ENCODE data around the gene SND1.
"Not testable (repeated sequence)": the region's sequence is repeated elsewhere in the genome, so short reads cannot be mapped to it uniquely, and the experiment has no call there.

Gene SND1

DNA sequence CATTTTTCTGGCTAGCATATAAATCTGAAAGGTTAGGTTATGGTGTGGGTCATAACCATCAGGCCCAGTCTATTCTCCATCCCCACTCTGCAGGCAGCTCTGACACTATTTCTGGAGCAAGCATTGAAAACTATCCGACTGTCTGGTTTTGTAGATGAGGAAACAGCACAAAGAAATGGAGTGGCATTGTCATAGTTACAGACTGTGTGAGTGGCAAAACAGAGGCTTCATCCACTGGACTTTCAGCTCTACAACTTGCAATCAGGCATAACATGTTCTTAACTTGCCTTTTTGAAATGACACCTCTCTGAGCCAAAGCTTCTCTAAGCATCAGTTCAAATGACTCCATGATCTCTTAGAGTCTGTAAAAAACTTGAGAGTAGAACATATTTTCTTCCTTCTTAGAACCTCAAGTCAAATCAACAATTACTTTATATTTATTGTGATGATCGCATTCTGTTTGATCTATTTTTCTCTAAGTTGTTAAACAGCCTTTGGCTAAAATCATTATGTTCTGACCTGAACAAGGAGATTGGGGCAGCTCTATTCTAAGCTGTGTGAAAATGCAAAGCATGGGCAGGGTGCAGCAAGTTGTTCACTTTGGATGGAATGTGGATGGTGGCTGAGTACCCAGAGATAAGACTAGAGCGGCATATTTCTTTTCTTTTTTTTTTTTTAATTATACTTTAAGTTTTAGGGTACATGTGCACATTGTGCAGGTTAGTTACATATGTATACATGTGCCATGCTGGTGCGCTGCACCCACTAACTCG lies 310.8 kb downstream of the SND1 start:
- no peak overlapping the region for H3K27ac ChIP-seq (replicated peaks)
- no peak overlapping the region for H3K4me3 ChIP-seq (replicated peaks; ENCODE audit: insufficient read depth, low read length)
- TF ChIP-seq SPI1 (IDR thresholded peaks at IDR 0.05; ENCODE audit: borderline replicate concordance, low read depth) (no peak), POLR2AphosphoS5 (IDR thresholded peaks at IDR 0.05; ENCODE audit: low read depth) (no peak), GABPA (IDR thresholded peaks at IDR 0.05; ENCODE audit: low read depth) (no peak), CTCF (IDR thresholded peaks at IDR 0.05; ENCODE audit: insufficient read depth, low read length) (no peak)
- TF ChIP-seq, protein P1, sequence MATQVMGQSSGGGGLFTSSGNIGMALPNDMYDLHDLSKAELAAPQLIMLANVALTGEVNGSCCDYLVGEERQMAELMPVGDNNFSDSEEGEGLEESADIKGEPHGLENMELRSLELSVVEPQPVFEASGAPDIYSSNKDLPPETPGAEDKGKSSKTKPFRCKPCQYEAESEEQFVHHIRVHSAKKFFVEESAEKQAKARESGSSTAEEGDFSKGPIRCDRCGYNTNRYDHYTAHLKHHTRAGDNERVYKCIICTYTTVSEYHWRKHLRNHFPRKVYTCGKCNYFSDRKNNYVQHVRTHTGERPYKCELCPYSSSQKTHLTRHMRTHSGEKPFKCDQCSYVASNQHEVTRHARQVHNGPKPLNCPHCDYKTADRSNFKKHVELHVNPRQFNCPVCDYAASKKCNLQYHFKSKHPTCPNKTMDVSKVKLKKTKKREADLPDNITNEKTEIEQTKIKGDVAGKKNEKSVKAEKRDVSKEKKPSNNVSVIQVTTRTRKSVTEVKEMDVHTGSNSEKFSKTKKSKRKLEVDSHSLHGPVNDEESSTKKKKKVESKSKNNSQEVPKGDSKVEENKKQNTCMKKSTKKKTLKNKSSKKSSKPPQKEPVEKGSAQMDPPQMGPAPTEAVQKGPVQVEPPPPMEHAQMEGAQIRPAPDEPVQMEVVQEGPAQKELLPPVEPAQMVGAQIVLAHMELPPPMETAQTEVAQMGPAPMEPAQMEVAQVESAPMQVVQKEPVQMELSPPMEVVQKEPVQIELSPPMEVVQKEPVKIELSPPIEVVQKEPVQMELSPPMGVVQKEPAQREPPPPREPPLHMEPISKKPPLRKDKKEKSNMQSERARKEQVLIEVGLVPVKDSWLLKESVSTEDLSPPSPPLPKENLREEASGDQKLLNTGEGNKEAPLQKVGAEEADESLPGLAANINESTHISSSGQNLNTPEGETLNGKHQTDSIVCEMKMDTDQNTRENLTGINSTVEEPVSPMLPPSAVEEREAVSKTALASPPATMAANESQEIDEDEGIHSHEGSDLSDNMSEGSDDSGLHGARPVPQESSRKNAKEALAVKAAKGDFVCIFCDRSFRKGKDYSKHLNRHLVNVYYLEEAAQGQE (IDR thresholded peaks at IDR 0.05; ENCODE audit: insufficient replicate concordance, low read depth), result no peak
- DNase-seq (ENCODE audit: low read depth in 1 of 2, low spot score in 1 of 2), result no peak
- no peaks in the 10 kb centered on the region for H3K27me3 ChIP-seq (ENCODE audit: insufficient read depth, poor library complexity, severe bottlenecking)

DNA sequence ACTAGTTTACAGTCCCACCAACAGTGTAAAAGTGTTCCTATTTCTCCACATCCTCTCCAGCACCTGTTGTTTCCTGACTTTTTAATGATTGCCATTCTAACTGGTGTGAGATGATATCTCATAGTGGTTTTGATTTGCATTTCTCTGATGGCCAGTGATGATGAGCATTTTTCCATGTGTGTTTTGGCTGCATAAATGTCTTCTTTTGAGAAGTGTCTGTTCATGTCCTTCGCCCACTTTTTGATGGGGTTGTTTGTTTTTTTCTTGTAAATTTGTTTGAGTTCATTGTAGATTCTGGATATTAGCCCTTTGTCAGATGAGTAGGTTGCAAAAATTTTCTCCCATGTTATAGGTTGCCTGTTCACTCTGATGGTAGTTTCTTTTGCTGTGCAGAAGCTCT lies 311.9 kb downstream of the SND1 start:
- not testable (repeated sequence) for H3K27me3 ChIP-seq (ENCODE audit: insufficient read depth, poor library complexity, severe bottlenecking); DNase-seq (ENCODE audit: low read depth in 1 of 2, low spot score in 1 of 2); H3K4me3 ChIP-seq (replicated peaks; ENCODE audit: insufficient read depth, low read length); H3K27ac ChIP-seq (replicated peaks)

DNA sequence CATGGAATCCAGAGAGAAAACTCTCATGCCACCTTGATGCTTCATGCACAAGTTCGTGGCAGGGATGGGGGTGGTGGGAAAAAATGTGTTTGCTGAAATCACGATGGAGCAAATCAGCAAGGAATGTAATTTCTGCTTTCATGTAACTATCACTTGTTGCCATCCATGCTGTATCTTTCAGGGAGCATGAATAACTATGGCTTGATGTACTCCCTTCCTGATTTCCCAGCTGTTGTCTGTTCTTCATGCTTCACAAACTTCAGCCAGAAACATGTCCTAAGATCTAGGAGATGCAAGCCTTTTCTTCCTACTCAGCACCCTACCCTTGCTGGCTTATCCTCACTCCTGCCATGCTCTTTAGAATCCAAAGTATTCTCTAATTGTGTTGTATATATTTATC lies 315.3 kb downstream of the SND1 start:
- no peaks in the 10 kb centered on the region for H3K27me3 ChIP-seq (ENCODE audit: insufficient read depth, poor library complexity, severe bottlenecking)
- H3K27ac ChIP-seq (replicated peaks), result no peak overlapping the region
- no peak for DNase-seq (ENCODE audit: low read depth in 1 of 2, low spot score in 1 of 2)
- no peak overlapping the region for H3K4me3 ChIP-seq (replicated peaks; ENCODE audit: insufficient read depth, low read length)
- TF ChIP-seq, protein P1 (IDR thresholded peaks at IDR 0.05; ENCODE audit: insufficient replicate concordance, low read depth), result no peak
- TF ChIP-seq CTCF (IDR thresholded peaks at IDR 0.05; ENCODE audit: insufficient read depth, low read length), result no peak
- no peak for TF ChIP-seq POLR2AphosphoS5 (IDR thresholded peaks at IDR 0.05; ENCODE audit: low read depth)
- no peak for TF ChIP-seq GABPA (IDR thresholded peaks at IDR 0.05; ENCODE audit: low read depth)
- no peak for TF ChIP-seq SPI1 (IDR thresholded peaks at IDR 0.05; ENCODE audit: borderline replicate concordance, low read depth)

DNA sequence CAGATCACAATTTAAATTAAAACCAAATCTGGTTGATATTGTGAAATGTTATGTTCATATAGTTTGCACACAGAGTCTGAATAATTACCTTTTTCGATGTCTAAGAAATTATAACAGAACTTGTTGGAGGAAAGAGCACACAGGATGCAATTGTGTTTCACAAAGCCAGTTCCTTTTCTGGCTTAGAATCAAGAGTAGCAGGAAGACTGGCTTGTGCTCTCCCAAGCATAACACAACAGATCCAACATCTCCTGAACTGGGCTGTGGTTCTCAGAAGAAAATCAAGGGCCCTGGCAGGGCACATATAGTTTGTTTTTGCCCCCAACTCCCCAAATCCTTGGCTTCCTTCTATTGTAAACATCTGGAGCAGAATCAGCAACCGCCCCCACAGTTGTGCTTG lies 316.6 kb downstream of the SND1 start:
- no peak for DNase-seq (ENCODE audit: low read depth in 1 of 2, low spot score in 1 of 2)
- Histone ChIP-seq H3K4me3 (replicated peaks; ENCODE audit: insufficient read depth, low read length) (no peak overlapping the region), H3K27ac (replicated peaks) (no peak overlapping the region), H3K27me3 (ENCODE audit: insufficient read depth, poor library complexity, severe bottlenecking) (no peaks in the 10 kb centered on the region)
- TF ChIP-seq, protein P1 (IDR thresholded peaks at IDR 0.05; ENCODE audit: insufficient replicate concordance, low read depth), result no peak
- no peak for TF ChIP-seq POLR2AphosphoS5 (IDR thresholded peaks at IDR 0.05; ENCODE audit: low read depth)
- TF ChIP-seq CTCF (IDR thresholded peaks at IDR 0.05; ENCODE audit: insufficient read depth, low read length), result no peak
- TF ChIP-seq SPI1 (IDR thresholded peaks at IDR 0.05; ENCODE audit: borderline replicate concordance, low read depth), result no peak
- TF ChIP-seq GABPA (IDR thresholded peaks at IDR 0.05; ENCODE audit: low read depth), result no peak

All from HL-60 (cell line).